ENCODE results near the gene FCRL6.

- TF ChIP-seq, protein P1, sequence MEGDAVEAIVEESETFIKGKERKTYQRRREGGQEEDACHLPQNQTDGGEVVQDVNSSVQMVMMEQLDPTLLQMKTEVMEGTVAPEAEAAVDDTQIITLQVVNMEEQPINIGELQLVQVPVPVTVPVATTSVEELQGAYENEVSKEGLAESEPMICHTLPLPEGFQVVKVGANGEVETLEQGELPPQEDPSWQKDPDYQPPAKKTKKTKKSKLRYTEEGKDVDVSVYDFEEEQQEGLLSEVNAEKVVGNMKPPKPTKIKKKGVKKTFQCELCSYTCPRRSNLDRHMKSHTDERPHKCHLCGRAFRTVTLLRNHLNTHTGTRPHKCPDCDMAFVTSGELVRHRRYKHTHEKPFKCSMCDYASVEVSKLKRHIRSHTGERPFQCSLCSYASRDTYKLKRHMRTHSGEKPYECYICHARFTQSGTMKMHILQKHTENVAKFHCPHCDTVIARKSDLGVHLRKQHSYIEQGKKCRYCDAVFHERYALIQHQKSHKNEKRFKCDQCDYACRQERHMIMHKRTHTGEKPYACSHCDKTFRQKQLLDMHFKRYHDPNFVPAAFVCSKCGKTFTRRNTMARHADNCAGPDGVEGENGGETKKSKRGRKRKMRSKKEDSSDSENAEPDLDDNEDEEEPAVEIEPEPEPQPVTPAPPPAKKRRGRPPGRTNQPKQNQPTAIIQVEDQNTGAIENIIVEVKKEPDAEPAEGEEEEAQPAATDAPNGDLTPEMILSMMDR (conservative IDR thresholded peaks at IDR 0.05 in 1 of 2, IDR thresholded peaks at IDR 0.05 in 1 of 2; ENCODE audit: low read depth in 1 of 2, low read length in 2 of 2), result no peak
- TF ChIP-seq EZH2 (IDR thresholded peaks at IDR 0.05; ENCODE audit: low read length, missing control alignments), result no peak
These were observed 24.4 kb downstream of the FCRL6 start, which contains the start of gene SLAMF8 for GRCh38 chr1:159826441-159827101.

All from fibroblast of lung (primary cell).